ENCODE data around the gene CALM1.
A peak's percentile ranks its signal among the peaks of the same experiment; 100 is the strongest.

Gene CALM1

DNA sequence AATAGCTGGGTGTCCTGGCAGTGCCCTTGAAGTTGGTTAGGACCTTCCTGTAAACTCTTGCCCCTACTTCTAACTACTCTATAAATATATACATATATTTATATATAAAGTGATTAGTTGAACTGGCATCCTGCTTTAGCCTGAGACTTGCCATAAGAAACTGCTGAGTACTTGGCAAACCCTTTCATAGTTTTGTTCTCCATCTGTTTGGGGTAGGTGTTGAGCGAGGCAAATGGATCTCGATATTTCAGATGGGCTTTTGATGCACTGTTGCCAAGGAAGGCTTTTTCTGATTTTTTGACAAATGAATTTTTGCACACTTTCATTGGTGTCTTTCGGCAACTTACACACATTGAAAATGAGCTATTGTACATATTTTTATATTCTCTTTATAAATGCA is 10.4 kb downstream of the CALM1 start:
- no peak for DNase-seq

DNA sequence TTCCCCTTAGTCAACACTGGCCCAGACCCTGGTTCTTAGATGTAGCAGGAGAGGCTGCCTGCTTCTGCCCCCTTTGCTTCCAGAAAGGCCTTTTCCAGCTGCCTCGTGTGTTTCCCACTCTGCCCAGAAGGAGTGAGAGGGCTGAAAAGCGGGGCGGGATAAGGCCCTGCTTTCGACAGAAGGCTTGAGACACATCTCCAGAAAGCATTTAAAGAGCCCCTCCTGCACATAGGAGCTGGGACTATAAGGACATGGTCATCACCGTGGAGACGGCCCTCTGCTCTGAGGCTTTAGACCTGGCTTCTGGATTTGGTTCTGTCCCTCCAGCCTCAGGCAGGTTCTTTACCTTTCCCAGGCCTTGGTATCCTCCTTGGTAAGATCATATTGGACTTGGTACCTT is 11.9 kb downstream of the CALM1 start:
- no peak for DNase-seq

DNA sequence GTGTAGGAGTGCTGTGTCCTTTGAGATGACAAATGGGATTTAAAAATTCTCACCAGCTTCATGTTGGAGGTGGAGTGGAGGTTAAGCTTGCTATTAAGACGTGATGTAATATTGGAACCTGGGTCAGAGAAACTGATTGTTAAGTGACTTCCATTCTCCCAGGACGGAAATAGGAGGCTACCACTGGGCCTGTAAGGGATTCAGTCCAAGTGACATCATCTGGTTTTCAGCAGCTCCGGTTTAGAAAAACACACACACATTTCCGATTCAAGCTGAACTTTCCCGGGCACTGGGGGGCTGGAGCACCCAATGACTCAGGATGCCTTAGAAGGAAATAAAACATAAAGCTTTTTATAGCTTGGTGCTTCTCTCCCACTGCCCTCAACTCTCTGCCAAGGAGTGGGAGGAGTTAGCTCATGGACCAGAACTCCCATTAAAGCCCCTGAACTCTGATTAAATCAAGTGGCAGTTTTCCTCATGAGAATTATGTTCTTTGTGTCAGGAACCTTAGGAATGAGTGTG is 12.4 kb downstream of the CALM1 start:
- peak; percentile 41 for DNase-seq

DNA sequence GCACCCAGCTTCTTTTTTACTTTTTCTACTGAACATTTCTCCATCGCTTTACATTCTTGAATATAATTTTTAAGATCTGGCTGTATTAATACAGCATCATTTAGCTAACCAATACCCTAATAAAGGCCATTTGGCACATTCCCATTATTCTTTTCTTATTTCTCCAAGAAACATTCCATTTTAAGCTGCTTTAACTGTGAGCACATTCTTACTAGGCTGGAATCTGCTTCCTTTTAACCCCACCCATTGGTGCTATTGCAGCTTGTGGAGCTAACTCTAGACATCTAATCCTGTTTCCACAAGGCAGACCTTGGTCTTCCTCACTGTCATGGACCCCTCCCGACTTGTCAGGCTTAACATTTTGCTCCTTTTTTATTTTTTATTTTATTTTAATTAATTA is 15.2 kb downstream of the CALM1 start:
- DNase-seq, result no peak

DNA sequence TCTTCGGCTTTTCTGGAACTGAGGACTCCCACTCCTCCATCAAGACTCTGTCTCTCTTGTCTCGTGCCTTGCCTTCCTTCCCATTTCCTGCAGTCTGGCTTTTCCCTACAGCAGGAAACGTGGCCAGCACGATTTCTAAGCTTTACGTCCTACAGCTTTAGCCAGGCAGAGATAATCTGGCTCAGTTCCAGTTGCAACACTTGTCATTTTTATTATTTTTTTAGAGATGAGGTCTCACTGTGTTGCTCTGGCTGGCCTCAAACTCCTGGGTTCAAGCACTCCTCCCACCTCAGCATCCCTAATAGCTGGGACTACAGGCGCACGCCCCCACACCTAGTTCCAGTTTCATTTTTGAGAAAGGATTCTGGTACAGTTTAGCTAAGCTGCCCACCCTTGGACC is 19.9 kb downstream of the CALM1 start:
- DNase-seq, result no peak

GRCh38 chr14:90418053-90418452 is 21.2 kb downstream of the CALM1 start:
- DNase-seq, result no peak

- peak; percentile 46 for DNase-seq
These were observed 22.4 kb downstream of the CALM1 start for GRCh38 chr14:90419200-90419599.

DNA sequence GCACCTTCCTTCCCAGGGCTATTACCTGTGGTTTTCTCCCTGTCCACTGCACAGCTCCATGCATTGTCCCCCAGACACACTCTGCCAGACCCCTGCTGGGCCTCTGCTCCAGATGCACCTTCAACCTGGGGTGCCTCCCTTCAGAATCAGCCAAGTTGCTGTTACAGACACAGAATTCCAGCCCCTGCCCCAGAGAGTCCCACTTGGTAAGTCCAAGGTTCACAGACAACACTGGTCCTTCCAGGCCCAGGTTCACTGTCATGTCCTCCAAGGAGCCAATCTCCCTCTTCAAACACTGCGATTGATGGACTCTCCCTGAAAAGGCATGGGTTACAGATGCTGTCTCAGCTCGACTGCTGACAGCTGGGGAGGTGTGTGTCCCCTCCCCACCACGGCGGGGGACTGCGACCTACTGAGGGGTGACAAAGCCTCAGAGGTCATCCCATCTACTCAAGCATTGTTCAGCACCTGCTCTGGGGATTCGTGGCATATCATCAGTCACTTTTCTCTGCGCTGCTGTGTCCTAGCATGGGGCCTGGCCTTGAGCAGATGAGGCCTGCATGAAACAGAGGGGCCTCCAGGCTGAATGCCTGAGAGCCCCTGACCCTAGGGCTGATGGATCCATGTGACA is 24.3 kb downstream of the CALM1 start:
- no peak for DNase-seq

- DNase-seq, result no peak
These were observed 24.8 kb downstream of the CALM1 start for GRCh38 chr14:90421632-90422020.

DNA sequence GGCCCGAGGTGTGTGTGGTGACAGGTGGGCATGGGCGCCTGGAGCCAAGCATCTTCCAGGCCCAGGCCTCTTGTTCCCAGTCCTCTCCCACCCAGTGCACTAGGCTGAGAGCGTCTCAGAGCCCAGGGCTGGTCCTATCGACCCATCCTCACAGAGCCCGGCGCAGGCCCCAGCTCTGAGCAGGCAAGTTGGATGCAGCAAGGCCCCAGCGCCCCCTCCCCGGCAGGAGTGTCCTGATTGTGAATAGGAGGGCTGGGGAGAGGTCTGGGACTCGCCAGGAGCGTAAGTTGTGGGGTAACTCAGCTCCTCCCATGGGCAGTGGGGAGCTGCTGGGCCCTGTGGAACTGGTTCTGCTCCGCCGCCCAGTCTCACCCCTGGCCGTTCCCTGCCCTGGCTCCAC is 26.3 kb downstream of the CALM1 start:
- no peak for DNase-seq

- DNase-seq, result no peak
These were observed 27.2 kb downstream of the CALM1 start for GRCh38 chr14:90424075-90424474.

- DNase-seq, result no peak
These were observed 28.0 kb downstream of the CALM1 start for GRCh38 chr14:90424686-90425372.

DNA sequence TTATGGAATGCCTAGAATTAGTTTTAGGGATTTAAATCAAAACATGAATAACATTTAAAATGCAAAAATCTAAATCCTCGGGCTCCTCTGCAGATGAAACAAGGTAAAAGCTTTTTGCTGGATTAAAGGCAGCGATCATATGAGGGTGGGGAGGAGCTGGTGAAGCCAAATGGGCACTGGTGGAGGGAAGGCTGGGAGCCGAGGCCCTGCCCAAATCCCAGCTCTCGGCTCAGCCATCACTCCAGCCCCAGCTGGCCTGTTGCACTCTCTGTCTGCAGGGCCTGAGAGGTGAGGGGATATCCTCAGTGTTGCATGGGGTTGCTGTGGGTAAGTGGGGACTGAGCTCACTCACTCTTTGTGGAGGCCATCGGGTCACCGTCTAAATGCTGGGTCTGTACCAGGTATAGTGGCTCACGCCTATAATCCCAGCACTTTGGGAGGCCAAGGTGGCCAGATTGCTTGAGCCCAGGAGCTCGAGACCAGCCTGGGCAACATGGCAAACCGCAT is 28.6 kb downstream of the CALM1 start:
- no peak for DNase-seq

DNA sequence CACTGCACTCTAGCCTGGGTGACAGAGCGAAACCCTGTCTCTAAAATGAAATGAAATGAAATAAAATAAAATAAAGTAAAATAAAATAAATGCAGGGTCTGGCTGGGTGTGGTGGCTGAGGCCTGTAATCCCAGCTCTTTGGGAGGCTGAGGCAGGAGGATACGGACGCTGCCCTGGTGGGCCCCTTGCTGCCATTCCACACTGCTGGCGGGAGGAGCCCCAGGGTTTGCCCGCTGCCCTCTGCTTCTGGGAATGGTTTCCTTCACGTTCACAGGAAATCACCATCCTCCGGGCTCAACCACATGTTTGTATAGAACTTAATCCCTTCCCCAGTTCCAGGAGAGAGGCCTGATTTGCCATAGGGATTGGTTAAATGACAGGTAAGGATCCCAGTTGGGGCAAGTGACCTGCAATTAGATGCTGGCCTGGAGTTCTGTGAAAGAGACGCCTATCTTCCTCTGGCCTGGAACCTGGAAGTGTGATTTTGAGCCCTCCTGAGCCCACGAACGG is 29.3 kb downstream of the CALM1 start:
- DNase-seq, result no peak

- DNase-seq, result no peak
These were observed 29.8 kb downstream of the CALM1 start for GRCh38 chr14:90426663-90427062.

DNA sequence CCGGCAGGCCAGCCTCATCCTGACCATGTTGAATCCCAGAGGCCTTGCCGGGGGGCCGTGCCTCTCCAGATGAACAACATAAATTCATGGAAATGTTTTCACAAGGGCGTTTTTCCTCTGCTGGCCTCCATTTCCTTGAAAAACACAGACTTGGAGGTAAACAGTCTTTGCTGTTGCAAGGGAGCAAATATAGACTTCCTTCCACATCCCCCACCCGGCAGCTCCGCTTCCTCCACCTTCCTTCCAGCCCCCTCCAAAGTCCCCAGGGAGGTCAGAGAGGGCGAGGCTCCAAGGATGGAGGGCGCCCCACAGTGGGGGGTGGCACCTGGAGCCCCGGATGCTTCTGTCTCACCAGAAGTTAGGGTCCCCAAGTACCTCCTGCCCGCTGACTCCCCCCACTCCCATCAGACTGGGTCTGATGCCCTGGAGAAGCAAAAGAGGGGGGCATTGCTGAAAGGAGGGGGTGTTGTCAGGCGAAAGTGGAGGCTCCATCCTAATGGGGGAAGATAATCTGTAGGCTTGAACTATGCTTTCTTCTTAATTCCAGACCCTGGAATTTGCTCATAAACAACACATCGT is 31.1 kb downstream of the CALM1 start:
- DNase-seq, result no peak

GRCh38 chr14:90428676-90429075 is 31.8 kb downstream of the CALM1 start:
- no peak for DNase-seq

DNA sequence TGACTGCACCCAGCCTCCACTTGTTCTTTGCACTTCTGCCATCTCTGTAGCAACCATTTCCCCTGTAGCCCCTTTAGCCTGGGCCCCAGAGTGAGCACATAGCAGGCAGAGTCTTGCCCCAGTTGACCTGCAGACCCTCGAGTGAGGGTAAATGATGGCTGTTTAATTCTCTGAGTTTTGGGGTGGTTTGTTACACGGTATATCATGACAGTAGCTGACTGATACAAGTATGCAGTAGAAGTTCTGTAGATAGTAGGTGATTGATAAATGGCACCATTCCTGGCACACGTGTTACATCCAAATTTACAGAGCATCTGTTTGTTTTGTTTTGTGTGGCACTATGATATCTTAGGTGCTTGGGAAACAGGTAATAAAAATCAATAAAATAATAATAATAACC is 32.4 kb downstream of the CALM1 start:
- DNase-seq, result no peak

GRCh38 chr14:90429754-90430153 is 32.9 kb downstream of the CALM1 start:
- no peak for DNase-seq

DNA sequence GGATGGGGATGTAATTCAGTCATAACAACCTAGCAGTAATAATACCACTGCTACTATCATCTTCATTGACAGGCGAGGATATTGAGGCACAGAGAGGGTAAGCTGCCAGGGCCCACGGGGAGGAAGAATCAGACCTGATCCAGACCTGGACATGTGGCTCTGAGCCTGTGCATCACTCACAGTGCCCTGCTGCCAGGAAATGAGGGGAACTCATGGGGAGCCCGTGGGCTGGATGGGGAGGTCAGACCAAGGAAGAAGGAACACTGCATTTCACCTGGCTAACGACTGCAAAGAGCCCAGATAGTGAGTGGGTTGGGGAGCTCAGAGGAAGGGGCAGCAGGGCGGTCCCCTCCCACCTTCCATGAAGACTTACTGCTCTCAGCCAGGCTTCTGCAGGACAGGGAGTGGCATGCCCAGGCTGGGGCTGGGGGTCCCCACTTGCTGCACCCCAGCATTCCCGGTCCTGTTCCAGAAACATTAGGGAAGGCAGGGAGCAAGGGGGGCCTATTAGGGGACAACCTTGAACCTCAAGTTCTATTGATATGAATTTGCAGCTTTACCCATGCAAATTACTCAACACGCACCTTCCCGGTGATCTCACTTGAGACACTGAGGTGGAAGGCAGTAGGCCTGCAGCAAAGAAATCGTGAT is 37.7 kb downstream of the CALM1 start:
- no peak for DNase-seq

DNA sequence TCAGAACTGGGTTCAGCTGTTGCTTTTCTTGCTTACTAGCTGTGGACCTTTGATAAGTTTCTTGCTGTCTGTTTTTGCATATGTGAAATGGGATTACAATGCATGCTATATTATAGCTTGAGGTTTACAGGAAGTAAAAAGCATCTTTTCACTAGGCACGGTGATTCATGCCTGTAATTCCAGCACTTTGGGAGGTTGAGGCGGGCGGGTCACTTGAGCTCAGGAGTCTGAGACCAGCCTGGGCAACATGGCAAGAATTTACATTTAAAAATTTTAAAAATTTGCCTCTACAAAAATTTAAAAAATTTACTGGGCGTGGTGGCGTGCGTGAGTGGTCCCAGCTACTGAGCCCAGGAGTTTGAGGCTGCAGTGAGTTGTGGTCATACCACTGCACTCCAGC is 42.0 kb downstream of the CALM1 start:
- no peak for DNase-seq

- DNase-seq, result no peak
These were observed 43.2 kb downstream of the CALM1 start for GRCh38 chr14:90440021-90440451.

- no peak for DNase-seq
These were observed 43.8 kb downstream of the CALM1 start for GRCh38 chr14:90440592-90440991.
